Measurements from ENCODE around the gene DOCK4.
"Not testable (repeated sequence)": the region's sequence is repeated elsewhere in the genome, so short reads cannot be mapped to it uniquely, and the experiment has no call there.

The DOCK4 gene

GRCh38 chr7:111919164-111919563 lies 287.0 kb downstream of the DOCK4 start:
- Histone ChIP-seq H3K27me3 (no peaks in the 10 kb centered on the region), H3K9me3 (no peaks in the 10 kb centered on the region), H3K4me1 (no peaks in the 10 kb centered on the region), H3K36me3 (no peaks in the 10 kb centered on the region), H3K4me3 (ENCODE audit: low read depth, low read length) (no peak overlapping the region)
- TF ChIP-seq CTCF (IDR thresholded peaks at IDR 0.05; ENCODE audit: low read depth, low read length) = no peak
- no peak for DNase-seq

DNA sequence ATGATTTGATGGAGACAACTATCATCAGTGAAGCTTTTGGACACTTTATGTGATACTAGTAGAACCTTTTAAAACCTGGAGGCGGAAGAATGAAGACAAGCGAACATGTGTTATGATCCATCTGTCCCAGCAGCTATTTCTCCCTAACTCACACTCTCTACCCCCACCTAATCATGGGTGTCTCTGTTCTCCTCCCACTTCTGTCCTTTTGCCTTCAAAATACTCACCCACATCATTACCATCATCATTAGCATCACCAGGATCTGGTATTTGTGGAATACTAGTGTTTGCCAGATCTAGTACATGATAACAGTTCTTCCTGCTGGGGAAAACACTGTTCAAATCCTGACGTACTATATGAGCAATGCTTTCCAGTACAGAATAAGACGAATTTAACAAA lies 287.7 kb downstream of the DOCK4 start:
- no peak for TF ChIP-seq CTCF (IDR thresholded peaks at IDR 0.05; ENCODE audit: low read depth, low read length)
- no peaks in the 10 kb centered on the region for H3K9me3 ChIP-seq
- H3K4me1 ChIP-seq = no peaks in the 10 kb centered on the region
- no peaks in the 10 kb centered on the region for H3K36me3 ChIP-seq
- DNase-seq = no peak
- no peaks in the 10 kb centered on the region for H3K27me3 ChIP-seq
- H3K4me3 ChIP-seq (ENCODE audit: low read depth, low read length) = no peak overlapping the region

- not testable (repeated sequence) for DNase-seq; H3K36me3 ChIP-seq; H3K9me3 ChIP-seq; H3K4me1 ChIP-seq; H3K4me3 ChIP-seq (ENCODE audit: low read depth, low read length); H3K27me3 ChIP-seq
Observed at GRCh38 chr7:111917404-111917803, 288.8 kb downstream of the DOCK4 start.

DNA sequence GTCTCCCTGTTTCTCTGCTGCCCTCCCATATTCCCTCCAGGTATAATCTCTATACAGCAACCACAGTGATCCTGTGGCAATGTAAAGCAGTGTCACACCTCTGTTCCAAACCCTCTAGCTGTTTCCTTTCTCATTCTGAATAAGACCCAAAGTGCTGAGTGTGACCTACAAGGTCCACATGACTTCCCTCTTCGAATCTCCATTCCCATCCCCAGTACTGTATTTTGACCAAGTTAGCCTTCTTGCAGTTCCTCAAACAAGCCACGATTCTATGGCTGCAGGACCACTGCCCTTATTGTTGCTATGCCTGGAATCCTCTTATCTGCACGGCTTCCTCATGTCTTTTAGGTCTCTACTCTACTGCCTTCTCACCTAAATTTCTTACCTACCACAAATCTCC lies 291.9 kb downstream of the DOCK4 start:
- Histone ChIP-seq H3K27me3 (no peaks in the 10 kb centered on the region), H3K4me3 (ENCODE audit: low read depth, low read length) (no peak overlapping the region), H3K4me1 (no peaks in the 10 kb centered on the region), H3K9me3 (no peaks in the 10 kb centered on the region), H3K36me3 (no peaks in the 10 kb centered on the region)
- no peak for TF ChIP-seq CTCF (IDR thresholded peaks at IDR 0.05; ENCODE audit: low read depth, low read length)
- no peak for DNase-seq

GRCh38 chr7:111911166-111911961 lies 294.8 kb downstream of the DOCK4 start:
- H3K27me3 ChIP-seq = no peaks in the 10 kb centered on the region
- no peaks in the 10 kb centered on the region for H3K9me3 ChIP-seq
- no peak overlapping the region for H3K4me3 ChIP-seq (ENCODE audit: low read depth, low read length)
- no peak for DNase-seq
- H3K4me1 ChIP-seq = no peaks in the 10 kb centered on the region
- no peak for TF ChIP-seq CTCF (IDR thresholded peaks at IDR 0.05; ENCODE audit: low read depth, low read length)
- H3K36me3 ChIP-seq = no peaks in the 10 kb centered on the region

GRCh38 chr7:111910656-111911055 lies 295.5 kb downstream of the DOCK4 start:
- Histone ChIP-seq H3K27me3 (no peaks in the 10 kb centered on the region), H3K4me3 (ENCODE audit: low read depth, low read length) (no peak overlapping the region), H3K36me3 (no peaks in the 10 kb centered on the region), H3K4me1 (no peaks in the 10 kb centered on the region), H3K9me3 (no peaks in the 10 kb centered on the region)
- DNase-seq = no peak
- TF ChIP-seq CTCF (IDR thresholded peaks at IDR 0.05; ENCODE audit: low read depth, low read length) = no peak

- H3K9me3 ChIP-seq; H3K4me1 ChIP-seq; H3K4me3 ChIP-seq (ENCODE audit: low read depth, low read length); DNase-seq; H3K27me3 ChIP-seq; H3K36me3 ChIP-seq: not testable (repeated sequence)
Observed at GRCh38 chr7:111908673-111909072, 297.5 kb downstream of the DOCK4 start.

Measured in BE2C (cell line).